ENCODE results near the gene HMX3.

The HMX3 gene

GRCh38 chr10:123135415-123136141 is at the start of gene HMX3:
TSS of gene HMX3 (plus strand) at chr10:123135970. CDS start at chr10:123136051, 81 bp downstream.
- DNase-seq = no peak

- no peak for DNase-seq
Measured at GRCh38 chr10:123086281-123086680, 49.5 kb upstream of the HMX3 start.

- no peak for DNase-seq
Measured at GRCh38 chr10:123087348-123087747, 48.4 kb upstream of the HMX3 start.

- DNase-seq = no peak
Measured at GRCh38 chr10:123087786-123088185, 48.0 kb upstream of the HMX3 start.

GRCh38 chr10:123092635-123093414 is 42.9 kb upstream of the HMX3 start:
- DNase-seq = no peak

GRCh38 chr10:123093489-123093888 is 42.3 kb upstream of the HMX3 start:
- no peak for DNase-seq

GRCh38 chr10:123096452-123096851 is 39.3 kb upstream of the HMX3 start:
- no peak for DNase-seq

GRCh38 chr10:123097039-123097438 is 38.7 kb upstream of the HMX3 start:
- no peak for DNase-seq

GRCh38 chr10:123100030-123100762 is 35.6 kb upstream of the HMX3 start:
- no peak for DNase-seq

GRCh38 chr10:123101872-123102271 is 33.9 kb upstream of the HMX3 start:
- DNase-seq = no peak

GRCh38 chr10:123102673-123103072 is 33.1 kb upstream of the HMX3 start:
- no peak for DNase-seq

- no peak for DNase-seq
Measured at GRCh38 chr10:123103944-123104343, 31.8 kb upstream of the HMX3 start.

- DNase-seq = no peak
Measured at GRCh38 chr10:123109466-123109865, 26.3 kb upstream of the HMX3 start.

GRCh38 chr10:123117644-123118417 is 17.9 kb upstream of the HMX3 start:
- DNase-seq = no peak

- DNase-seq = no peak
Measured at GRCh38 chr10:123119081-123119480, 16.7 kb upstream of the HMX3 start.

- no peak for DNase-seq
Measured at GRCh38 chr10:123126246-123126645, 9.5 kb upstream of the HMX3 start.

GRCh38 chr10:123129618-123130271 is 6.0 kb upstream of the HMX3 start:
- DNase-seq = no peak

GRCh38 chr10:123132576-123133477 is 2.9 kb upstream of the HMX3 start:
- DNase-seq = peak; percentile 24

GRCh38 chr10:123133541-123134342 is 2.0 kb upstream of the HMX3 start:
- DNase-seq = no peak

GRCh38 chr10:123134343-123134914 is 1.3 kb upstream of the HMX3 start:
- DNase-seq = no peak
